ENCODE results near the gene CEL.

CEL gene

GRCh38 chr9:133029994-133030316 lies 31.8 kb upstream of the CEL start (continued):
- TF ChIP-seq MYNN (tag by site-specific recombination; IDR thresholded peaks at IDR 0.05; ENCODE audit: borderline replicate concordance) (no peak), ZBTB8A (tag by site-specific recombination; IDR thresholded peaks at IDR 0.05) (no peak), HIC1 (tag by site-specific recombination; IDR thresholded peaks at IDR 0.05) (no peak), AEBP2 (tag by site-specific recombination; IDR thresholded peaks at IDR 0.05; ENCODE audit: borderline replicate concordance) (no peak), ZNF677 (tag by site-specific recombination; IDR thresholded peaks at IDR 0.05) (no peak), ZBTB20 (tag by site-specific recombination; IDR thresholded peaks at IDR 0.05) (no peak), PRDM1 (tag by site-specific recombination; IDR thresholded peaks at IDR 0.05) (no peak), SP3 (tag by site-specific recombination; IDR thresholded peaks at IDR 0.05) (no peak), ZNF223 (tag by site-specific recombination; IDR thresholded peaks at IDR 0.05) (0 out of 2 replicates have a peak, but pooled peaks have one; percentile 13), TSHZ1 (tag by site-specific recombination; IDR thresholded peaks at IDR 0.05; ENCODE audit: borderline replicate concordance) (no peak), ZNF2 (tag by site-specific recombination; IDR thresholded peaks at IDR 0.05) (no peak), ZFHX2 (tag by site-specific recombination; conservative IDR thresholded peaks at IDR 0.05) (0 out of 2 replicates have a peak, but pooled peaks have one; percentile 49), KLF10 (tag by site-specific recombination; IDR thresholded peaks at IDR 0.05) (0 out of 2 replicates have a peak, but pooled peaks have one; percentile 10), ZSCAN30 (tag by site-specific recombination; IDR thresholded peaks at IDR 0.05) (peak; percentile 74), ZNF645 (tag by site-specific recombination; IDR thresholded peaks at IDR 0.05) (no peak), ZFP3 (tag by site-specific recombination; IDR thresholded peaks at IDR 0.05; ENCODE audit: low read depth) (no peak), ZNF600 (tag by site-specific recombination; IDR thresholded peaks at IDR 0.05) (no peak), ZNF555 (tag by site-specific recombination; conservative IDR thresholded peaks at IDR 0.05) (no peak), ZNF449 (tag by site-specific recombination; IDR thresholded peaks at IDR 0.05) (no peak), ZNF510 (tag by site-specific recombination; IDR thresholded peaks at IDR 0.05; ENCODE audit: insufficient replicate concordance) (no peak), ZNF10 (tag by site-specific recombination; IDR thresholded peaks at IDR 0.05) (no peak), KLF16 (tag by site-specific recombination; IDR thresholded peaks at IDR 0.05) (peak; percentile 18; the same call in 1 of the 2 replicates), ZNF747 (tag by site-specific recombination; IDR thresholded peaks at IDR 0.05) (no peak), ZBTB7A (tag by site-specific recombination; IDR thresholded peaks at IDR 0.05; ENCODE audit: low read depth) (no peak), KLF7 (tag by site-specific recombination; IDR thresholded peaks at IDR 0.05; ENCODE audit: borderline replicate concordance) (no peak), ZXDB (tag by site-specific recombination; IDR thresholded peaks at IDR 0.05) (no peak), ZNF18 (tag by site-specific recombination; IDR thresholded peaks at IDR 0.05) (no peak)

Data from HEK293 (cell line).